Suppressor macrophage (primary cell): ENCODE results near the gene SLC2A6.
A peak's percentile ranks its signal among the peaks of the same experiment; 100 is the strongest.

Experiments
- DNase-seq, 4 experiments: peaks; one replicate each; pipeline ENCODE4 v3.0.0-alpha.2; 2020 to 2022
- total RNA-seq, 17 experiments: gene quantifications; one replicate each; lab custom pipeline; 2026; ENCODE audit warnings: mixed read lengths in 6 of 17, inconsistent platforms in 3 of 17; lab: John Stamatoyannopoulos, UW

SLC2A6 gene, protein sequence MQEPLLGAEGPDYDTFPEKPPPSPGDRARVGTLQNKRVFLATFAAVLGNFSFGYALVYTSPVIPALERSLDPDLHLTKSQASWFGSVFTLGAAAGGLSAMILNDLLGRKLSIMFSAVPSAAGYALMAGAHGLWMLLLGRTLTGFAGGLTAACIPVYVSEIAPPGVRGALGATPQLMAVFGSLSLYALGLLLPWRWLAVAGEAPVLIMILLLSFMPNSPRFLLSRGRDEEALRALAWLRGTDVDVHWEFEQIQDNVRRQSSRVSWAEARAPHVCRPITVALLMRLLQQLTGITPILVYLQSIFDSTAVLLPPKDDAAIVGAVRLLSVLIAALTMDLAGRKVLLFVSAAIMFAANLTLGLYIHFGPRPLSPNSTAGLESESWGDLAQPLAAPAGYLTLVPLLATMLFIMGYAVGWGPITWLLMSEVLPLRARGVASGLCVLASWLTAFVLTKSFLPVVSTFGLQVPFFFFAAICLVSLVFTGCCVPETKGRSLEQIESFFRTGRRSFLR
- total RNA-seq = 15.4 to 591 (median 39.0) reads per million in 17 experiments

DNA sequence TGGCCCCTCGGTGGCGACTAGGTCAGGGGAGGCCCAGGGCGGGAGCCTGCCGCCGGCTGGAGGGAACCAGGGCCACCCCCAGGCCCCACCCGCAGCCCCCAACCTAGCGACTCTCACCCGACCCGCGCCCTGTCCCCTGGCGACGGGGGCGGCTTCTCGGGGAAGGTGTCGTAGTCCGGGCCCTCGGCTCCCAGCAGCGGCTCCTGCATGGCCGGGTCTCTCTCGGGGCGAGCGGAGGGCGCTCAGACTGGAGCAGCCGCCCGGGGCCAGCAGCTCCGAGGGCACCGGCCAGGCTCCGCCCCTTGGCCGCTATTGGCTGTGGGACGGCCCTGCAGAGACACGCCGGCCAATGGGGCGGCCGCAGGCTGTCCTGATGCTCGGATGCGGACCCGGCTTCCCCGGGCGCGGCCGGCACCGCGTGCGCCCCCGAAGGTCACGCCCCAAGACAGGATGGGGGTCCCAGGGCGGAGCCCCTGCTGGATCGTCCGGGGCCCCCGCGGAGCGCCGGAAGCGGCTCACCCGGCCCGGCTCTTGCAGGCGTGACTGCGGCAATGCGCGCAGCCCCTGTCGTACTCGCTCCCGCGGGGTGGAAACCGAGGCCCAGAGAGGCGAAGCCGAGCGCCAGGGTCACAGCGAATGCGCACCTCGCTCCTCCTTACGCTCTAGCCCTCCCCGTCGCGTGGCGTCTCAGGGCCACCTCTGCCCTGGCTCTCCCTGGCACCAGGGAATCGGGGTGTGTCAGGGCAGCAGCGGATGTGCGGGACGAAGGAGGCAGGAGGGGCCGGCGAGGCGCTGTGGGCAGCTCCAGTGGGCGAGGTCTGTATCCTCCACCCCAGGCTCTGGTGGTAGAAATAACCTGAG lies at the start of gene SLC2A6:
TSS of gene SLC2A6 (minus strand) at position 249 of the 861 bp plus-strand sequence. CDS start at position 209, 40 bp downstream.
- peak; percentile 81 to 93 (median 88) for DNase-seq

DNA sequence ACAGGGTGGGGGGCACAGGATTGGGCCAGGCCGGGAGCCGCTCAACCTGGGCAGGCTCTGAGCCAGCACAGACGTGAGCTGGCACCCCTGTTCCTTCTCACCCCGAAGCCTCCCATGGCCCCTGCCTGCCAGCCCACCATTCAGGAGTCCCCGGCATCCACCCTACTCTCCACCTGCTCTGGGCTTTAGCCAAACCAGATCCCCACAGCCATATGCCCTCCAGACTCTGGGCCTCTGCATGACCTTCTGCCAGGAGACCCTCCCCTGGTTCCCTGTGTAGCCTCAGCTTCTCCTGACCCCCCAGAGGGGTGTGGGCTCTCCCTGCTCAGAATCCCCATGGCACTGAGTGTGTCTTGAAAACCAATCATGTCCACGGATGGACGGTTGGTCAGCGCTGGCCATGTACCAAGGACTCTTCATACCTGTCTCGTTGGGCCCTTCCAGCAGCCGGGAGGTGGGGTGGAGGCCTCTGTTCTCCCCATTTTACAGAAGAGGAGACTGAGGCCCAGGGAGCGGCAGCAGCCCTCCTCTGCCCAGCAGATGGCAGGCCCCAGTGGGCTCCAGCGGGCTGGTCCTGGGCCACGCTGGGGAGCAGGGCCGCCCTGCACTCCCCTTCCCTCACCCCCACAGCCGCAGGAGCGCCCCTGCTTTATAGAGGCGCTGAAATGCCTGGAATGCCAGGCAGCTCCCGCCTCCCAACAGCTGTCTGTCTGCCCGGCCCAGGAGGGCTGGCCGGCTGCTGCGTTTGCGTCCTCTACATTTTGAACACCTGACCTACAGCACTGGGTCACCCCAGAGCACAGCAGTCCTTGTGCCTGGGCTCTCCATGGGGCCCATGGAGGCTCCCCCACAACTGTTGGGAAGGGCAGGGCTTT lies 49.3 kb upstream of the SLC2A6 start:
- DNase-seq = no peak

GRCh38 chr9:133527444-133527920 lies 48.6 kb upstream of the SLC2A6 start:
- no peak for DNase-seq

DNA sequence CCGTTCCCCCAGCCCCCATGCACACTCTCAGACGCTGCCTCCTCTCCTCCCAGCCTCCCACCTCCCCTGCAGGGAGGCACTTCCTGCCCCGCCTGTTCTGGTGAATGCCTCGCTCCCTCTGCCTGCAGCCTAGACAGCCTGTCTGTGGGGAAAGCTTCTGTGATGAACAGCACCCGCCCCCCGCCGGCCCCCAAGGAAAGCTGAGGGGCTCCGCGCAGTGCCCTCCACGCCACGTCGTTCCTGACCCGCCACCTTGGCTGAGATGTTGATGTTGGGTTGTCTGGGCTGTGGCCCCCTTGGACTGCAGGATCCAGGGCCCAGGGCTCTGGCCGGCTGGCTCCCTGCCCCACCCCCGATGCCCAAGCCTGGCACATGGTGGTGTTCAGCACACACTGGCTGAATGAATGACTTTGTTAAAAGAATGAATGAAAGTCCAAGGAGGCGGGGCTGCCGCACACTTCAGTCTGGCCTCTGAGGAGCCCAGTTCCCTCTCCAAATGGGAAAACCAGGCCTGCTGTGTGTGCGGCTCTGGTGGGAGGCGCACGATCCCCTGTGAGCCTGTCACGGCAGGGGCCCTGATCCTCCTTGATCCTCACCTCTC lies 47.9 kb upstream of the SLC2A6 start:
- no peak for DNase-seq

- DNase-seq = no peak
Measured at GRCh38 chr9:133525677-133526076, 46.8 kb upstream of the SLC2A6 start.

- DNase-seq = no peak
Measured at GRCh38 chr9:133524679-133525228, 45.9 kb upstream of the SLC2A6 start, which contains the start of gene MYMK. MYMK (minus strand) TSS chr9:133524959; CDS start chr9:133524844, 115 bp downstream.

DNA sequence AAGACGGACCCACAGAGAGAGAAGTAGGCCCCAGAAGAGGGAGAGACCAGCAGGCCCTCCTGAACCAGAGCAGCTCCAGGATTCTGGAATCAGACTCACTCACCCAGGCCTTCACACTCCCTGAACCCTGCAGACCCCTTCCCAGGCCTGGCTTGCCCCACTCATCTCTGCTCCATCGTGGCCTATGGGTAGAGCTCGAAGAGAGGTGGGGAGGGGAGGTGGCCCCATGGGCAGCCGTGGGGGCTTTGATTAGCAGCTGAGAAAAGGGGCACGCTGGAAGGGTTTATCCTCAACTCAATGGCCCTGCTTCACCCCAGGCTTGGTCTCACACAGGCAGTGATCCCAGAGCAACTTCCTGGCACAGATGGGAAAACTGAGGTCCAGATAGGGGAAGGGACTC lies 45.2 kb upstream of the SLC2A6 start:
- no peak for DNase-seq

- no peak for DNase-seq
Measured at GRCh38 chr9:133523106-133523505, 44.2 kb upstream of the SLC2A6 start.

DNA sequence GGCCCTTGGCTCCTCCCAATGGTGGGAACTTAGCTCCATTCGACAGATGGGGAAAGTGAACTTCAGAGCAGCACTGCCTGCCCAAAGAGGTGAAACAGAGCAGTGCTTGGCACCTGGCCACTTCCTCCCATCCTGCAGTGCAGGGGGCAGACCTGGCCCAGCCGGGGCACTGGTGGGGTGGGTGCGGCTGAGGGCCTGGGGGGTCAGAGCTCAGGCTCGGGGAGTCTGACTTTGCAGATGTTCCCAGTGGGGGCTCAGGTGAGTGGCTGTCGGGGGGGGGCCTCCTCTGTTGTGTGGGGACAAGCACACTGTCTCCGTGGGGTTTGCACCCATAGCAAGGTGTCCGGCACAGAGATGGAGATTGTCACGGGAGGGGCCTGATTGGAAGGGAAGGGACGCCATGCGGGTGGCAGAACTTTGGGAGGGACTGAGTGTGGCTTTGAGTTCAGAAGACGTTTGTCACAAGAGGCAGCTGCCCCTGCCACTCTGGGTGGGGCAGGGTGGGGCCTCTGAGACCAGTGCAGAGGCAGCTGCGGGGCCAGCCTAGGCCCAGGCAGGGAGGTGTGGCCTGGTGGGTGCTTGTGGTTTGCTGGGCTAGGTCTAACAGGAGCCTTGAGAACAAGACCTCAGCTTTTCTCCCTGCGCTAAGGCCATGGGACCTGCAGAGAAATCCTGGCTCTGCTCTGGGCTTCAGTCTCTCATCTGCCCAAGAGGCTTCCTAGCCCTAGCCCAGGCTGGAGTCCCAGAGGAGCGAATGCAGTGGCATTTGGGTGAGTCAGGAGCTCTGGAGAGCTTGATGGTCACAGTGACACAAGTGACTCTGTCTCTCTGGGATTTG lies 43.4 kb upstream of the SLC2A6 start:
- DNase-seq = no peak

GRCh38 chr9:133521122-133522072 lies 42.5 kb upstream of the SLC2A6 start:
- DNase-seq = no peak

- no peak for DNase-seq
Measured at GRCh38 chr9:133520121-133520835, 41.4 kb upstream of the SLC2A6 start.

GRCh38 chr9:133519693-133520092 lies 40.8 kb upstream of the SLC2A6 start:
- DNase-seq = no peak

DNA sequence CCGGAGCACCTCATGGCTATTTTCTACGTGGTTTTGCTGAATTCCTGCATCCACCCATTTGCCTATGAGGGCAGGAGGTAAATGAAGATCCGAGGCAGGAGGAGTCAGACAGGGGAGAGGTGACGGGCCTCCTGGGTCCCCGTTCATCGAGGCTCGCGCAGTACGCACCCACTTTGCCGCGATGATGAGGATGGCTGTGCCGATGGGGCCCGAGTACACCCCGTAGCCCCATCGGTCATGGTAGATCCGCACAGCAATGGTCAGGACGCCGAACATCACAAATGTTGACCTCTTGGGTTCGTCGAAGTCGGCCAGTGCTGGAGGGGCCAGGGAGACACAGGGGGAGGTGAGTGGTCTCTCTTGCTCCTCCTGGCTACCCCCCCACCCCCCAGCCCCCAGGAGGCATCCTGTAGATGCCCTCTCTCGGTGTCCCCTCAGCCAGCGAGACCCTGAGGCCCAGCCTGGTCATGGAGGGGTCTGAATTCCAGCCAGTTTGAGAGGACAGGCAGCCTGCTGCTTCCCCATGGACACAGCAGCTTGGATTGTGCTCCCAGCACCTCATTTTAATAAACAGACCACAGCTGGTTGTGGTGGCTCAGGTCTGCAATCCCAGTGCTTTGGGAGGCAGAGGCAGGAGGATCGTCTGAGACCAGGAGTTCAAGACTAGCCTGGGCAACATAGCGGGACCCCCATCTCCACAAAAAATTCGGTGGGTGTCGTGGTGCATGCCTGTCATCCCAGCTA lies 40.0 kb upstream of the SLC2A6 start:
- DNase-seq = no peak

GRCh38 chr9:133518200-133518599 lies 39.3 kb upstream of the SLC2A6 start:
- DNase-seq = no peak

DNA sequence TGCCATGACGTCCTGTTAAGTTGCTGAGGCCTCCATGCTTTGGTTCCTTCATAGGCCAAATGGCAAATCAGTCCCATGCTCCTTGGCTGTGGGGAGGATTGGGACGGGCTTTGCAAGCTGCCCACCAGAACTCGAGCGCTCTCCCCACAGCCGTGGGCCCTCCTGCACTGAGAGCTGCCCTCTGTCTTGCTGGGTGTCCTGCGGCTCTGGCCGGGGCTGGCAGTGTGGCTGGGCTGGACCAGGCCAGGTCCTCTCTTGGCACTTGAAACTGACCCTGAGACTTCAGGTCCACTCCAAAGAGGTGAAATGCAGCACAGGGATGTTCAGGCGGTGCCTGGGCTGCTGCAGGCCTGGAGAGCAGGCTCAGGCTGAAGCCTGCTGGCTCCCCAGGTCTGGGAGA lies 38.8 kb upstream of the SLC2A6 start:
- DNase-seq = no peak

- no peak for DNase-seq
Measured at GRCh38 chr9:133516961-133517350, 38.1 kb upstream of the SLC2A6 start.

GRCh38 chr9:133516256-133516960 lies 37.5 kb upstream of the SLC2A6 start:
- DNase-seq = no peak
